Mucosa of stomach (tissue), 1 donor: ENCODE data around the gene KRTAP5-9.

Experiments
- H3K27me3 ChIP-seq: one replicate; pipeline ENCODE4 v1.7.0; 2013; ENCODE audit warnings: mild to moderate bottlenecking, low read length; ENCODE audit not compliant: control insufficient read depth, insufficient read depth
- H3K36me3 ChIP-seq: one replicate; pipeline ENCODE4 v1.7.0; 2013; ENCODE audit warnings: low read length; ENCODE audit not compliant: control insufficient read depth, insufficient read depth
- H3K4me1 ChIP-seq: one replicate; pipeline ENCODE4 v1.7.0; 2013; ENCODE audit warnings: mild to moderate bottlenecking, low read length; ENCODE audit not compliant: control insufficient read depth, insufficient read depth
- H3K4me3 ChIP-seq: one replicate; pipeline ENCODE4 v1.7.0; 2013; ENCODE audit warnings: low read length
- H3K9ac ChIP-seq: one replicate; pipeline ENCODE4 v1.7.0; 2013; ENCODE audit warnings: mild to moderate bottlenecking, low read length, moderate library complexity
- H3K9me3 ChIP-seq: one replicate; pipeline ENCODE4 v1.7.0; 2013; ENCODE audit warnings: mild to moderate bottlenecking, low read length, moderate library complexity; ENCODE audit not compliant: control insufficient read depth
- donor health status: Pancreatic carcinoma.

KRTAP5-9 gene, protein sequence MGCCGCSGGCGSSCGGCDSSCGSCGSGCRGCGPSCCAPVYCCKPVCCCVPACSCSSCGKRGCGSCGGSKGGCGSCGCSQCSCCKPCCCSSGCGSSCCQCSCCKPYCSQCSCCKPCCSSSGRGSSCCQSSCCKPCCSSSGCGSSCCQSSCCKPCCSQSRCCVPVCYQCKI

DNA sequence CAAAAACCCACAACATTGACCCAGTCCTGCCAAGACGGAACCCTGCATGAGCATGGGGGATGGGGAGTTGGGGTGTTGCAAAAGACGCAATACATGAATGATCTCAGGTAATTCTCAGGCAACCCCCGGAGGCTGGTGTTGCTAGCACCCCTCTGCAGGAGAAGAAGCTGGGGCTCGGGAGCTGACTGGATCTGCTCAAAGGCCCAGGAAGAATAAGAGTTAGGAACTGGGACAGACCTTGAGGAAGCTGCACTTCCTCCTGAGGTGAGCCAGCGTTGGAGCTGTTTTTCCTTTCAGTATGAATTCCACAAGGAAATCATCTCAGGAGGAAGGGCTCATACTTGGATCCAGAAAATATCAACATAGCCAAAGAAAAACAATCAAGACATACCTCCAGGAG lies at the start of gene KRTAP5-9:
TSS of gene KRTAP5-9 (plus strand) at position 301 of the 400 bp plus-strand sequence. CDS start 238 bp downstream, outside the sequence.
- H3K9me3 ChIP-seq: no peaks in the 10 kb centered on the region
- H3K4me1 ChIP-seq: peaks cover 5% of the 10 kb centered on the region
- no peak within 1 kb of the TSS for H3K4me3 ChIP-seq
- no peaks in the 10 kb centered on the region for H3K36me3 ChIP-seq
- H3K27me3 ChIP-seq: peaks cover 15% of the 10 kb centered on the region
- H3K9ac ChIP-seq: no peak within 1 kb of the TSS

DNA sequence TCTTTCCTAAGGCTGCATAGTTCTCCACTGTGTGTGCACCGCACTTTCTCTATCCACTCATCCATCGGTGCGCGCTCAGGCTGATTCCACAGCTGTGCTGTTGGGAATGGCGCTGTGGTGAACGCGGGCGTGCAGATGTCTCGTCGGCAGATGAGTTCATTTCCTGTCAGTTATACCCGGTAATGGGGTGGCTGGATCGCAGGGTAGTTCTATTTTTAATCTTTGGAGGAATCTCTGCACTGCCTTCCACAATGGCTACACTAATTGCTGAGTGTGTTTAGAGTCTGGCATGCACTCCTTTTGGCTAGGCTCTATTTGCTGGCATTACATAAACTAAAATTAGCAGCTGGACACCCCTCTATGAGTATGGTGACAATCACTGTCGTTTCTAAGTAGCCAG lies 49.1 kb upstream of the KRTAP5-9 start:
- Histone ChIP-seq H3K4me3 (no peak overlapping the region), H3K9me3 (no peaks in the 10 kb centered on the region), H3K4me1 (peaks cover 5% of the 10 kb centered on the region), H3K27me3 (no peaks in the 10 kb centered on the region), H3K9ac (no peak overlapping the region), H3K36me3 (peaks cover 13% of the 10 kb centered on the region)

DNA sequence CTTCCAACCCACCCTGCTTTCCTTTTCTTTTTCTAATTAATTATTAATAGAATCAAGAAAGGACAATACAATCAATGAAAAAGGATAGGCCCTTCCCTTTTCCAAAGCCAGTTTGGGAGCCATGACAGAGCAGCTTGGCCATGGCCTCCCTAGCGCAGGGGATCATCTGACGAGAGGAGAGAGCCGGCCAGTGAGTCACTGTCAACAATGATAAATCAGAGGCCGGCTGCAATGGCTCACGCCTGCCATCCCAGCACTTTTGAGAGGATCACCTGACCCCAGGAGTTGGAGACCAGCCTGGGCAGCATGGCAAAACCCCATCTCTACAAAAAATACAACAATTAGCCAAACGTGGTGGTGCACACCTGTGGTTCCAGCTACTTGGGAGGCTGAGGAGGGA lies 48.7 kb upstream of the KRTAP5-9 start:
- H3K9me3 ChIP-seq: no peaks in the 10 kb centered on the region
- H3K27me3 ChIP-seq: no peaks in the 10 kb centered on the region
- H3K4me1 ChIP-seq: peaks cover 5% of the 10 kb centered on the region
- H3K36me3 ChIP-seq: peaks cover 13% of the 10 kb centered on the region
- no peak overlapping the region for H3K4me3 ChIP-seq
- no peak overlapping the region for H3K9ac ChIP-seq

- no peak overlapping the region for H3K4me3 ChIP-seq
- no peaks in the 10 kb centered on the region for H3K27me3 ChIP-seq
- H3K36me3 ChIP-seq: peaks cover 13% of the 10 kb centered on the region
- H3K9ac ChIP-seq: no peak overlapping the region
- no peaks in the 10 kb centered on the region for H3K9me3 ChIP-seq
- H3K4me1 ChIP-seq: peaks cover 5% of the 10 kb centered on the region
These were observed 47.6 kb upstream of the KRTAP5-9 start for GRCh38 chr11:71500601-71501021.

- H3K36me3 ChIP-seq: peaks cover 13% of the 10 kb centered on the region
These were observed 46.9 kb upstream of the KRTAP5-9 start for GRCh38 chr11:71501071-71501985.

DNA sequence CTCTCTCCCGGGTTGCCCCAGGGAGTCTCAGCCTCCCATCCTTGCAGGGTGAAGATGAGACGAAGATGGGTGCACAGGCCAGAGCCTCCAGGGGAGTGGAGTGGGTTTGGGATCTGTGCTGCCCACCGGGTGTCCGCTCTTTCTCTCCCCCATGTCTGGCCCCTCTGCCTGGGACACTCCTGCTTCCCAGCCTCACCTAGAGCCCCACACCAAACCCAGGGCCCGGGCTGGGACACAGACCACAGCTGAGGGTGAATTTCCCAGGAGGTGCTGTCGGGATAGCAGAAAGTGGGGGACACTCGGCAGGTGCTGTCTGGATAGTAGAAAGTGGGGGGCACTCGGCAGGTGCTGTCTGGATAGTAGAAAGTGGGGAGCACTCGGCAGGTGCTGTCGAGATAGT lies 46.2 kb upstream of the KRTAP5-9 start:
- Histone ChIP-seq H3K9ac (no peak overlapping the region), H3K36me3 (peaks cover 13% of the 10 kb centered on the region), H3K27me3 (no peaks in the 10 kb centered on the region), H3K4me1 (peaks cover 5% of the 10 kb centered on the region), H3K9me3 (no peaks in the 10 kb centered on the region), H3K4me3 (no peak overlapping the region)

More at GRCh38 chr11:71501071-71501985, 46.9 kb upstream of the KRTAP5-9 start:
- peaks cover 5% of the 10 kb centered on the region for H3K4me1 ChIP-seq
- no peaks in the 10 kb centered on the region for H3K9me3 ChIP-seq
- H3K9ac ChIP-seq: no peak overlapping the region
- H3K27me3 ChIP-seq: no peaks in the 10 kb centered on the region
- no peak overlapping the region for H3K4me3 ChIP-seq

GRCh38 chr11:71502871-71503435 lies 45.3 kb upstream of the KRTAP5-9 start:
- Histone ChIP-seq H3K27me3 (no peaks in the 10 kb centered on the region), H3K9ac (no peak overlapping the region)

GRCh38 chr11:71504531-71504930 lies 43.7 kb upstream of the KRTAP5-9 start:
- H3K36me3 ChIP-seq: peaks cover 9% of the 10 kb centered on the region

More at GRCh38 chr11:71502871-71503435, 45.3 kb upstream of the KRTAP5-9 start:
- Histone ChIP-seq H3K4me1 (peaks cover 5% of the 10 kb centered on the region), H3K36me3 (peaks cover 13% of the 10 kb centered on the region), H3K4me3 (no peak overlapping the region), H3K9me3 (no peaks in the 10 kb centered on the region)

GRCh38 chr11:71505001-71505400 lies 43.2 kb upstream of the KRTAP5-9 start:
- Histone ChIP-seq H3K9me3 (no peaks in the 10 kb centered on the region), H3K4me1 (peaks cover 5% of the 10 kb centered on the region), H3K36me3 (peaks cover 9% of the 10 kb centered on the region), H3K4me3 (no peak overlapping the region), H3K9ac (no peak overlapping the region), H3K27me3 (no peaks in the 10 kb centered on the region)

More at GRCh38 chr11:71504531-71504930, 43.7 kb upstream of the KRTAP5-9 start:
- no peaks in the 10 kb centered on the region for H3K9me3 ChIP-seq
- H3K27me3 ChIP-seq: no peaks in the 10 kb centered on the region
- no peak overlapping the region for H3K4me3 ChIP-seq
- H3K4me1 ChIP-seq: peaks cover 5% of the 10 kb centered on the region
- H3K9ac ChIP-seq: no peak overlapping the region

DNA sequence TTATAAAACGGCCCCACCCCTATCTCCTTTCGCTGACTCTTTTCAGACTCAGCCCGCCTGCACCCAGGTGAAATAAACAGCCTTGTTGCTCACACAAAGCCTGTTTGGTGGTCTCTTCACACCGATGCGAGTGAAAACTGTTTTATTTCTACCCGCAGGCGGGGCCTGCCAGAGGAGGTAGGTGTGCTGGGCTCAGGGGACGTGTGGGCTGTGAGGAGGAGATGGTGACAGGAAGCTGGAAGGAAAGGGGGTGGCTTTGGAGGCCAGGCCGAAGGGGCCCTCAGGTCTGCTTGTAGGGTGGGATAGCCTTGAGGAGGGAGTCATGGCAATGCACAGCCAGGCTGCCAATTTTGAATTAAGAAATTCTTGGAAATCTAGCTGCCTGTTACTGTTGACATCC lies 42.4 kb upstream of the KRTAP5-9 start:
- no peaks in the 10 kb centered on the region for H3K9me3 ChIP-seq
- H3K9ac ChIP-seq: no peak overlapping the region
- no peak overlapping the region for H3K4me3 ChIP-seq
- no peaks in the 10 kb centered on the region for H3K27me3 ChIP-seq
- H3K4me1 ChIP-seq: no peaks in the 10 kb centered on the region
- H3K36me3 ChIP-seq: peaks cover 1% of the 10 kb centered on the region

DNA sequence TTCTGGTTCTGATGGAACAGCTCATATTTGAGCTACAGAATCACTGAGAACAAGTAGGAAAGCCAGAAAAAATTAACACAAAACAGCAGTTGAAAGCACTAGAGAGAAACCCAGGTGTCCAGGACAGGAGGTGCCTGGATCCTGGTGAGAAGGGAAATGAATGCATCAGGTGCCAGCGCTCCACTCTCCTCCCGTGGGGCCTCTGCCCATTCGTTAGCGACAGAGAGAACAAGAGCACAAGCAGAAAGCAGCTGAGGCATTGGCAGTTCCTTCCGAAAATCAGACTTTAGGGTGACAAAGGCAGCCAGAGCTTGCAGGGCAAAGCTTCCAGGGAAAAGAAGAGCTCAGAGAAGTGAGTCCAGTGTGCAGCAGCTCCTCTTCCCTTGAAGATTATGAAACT lies 41.1 kb upstream of the KRTAP5-9 start:
- H3K4me3 ChIP-seq: no peak overlapping the region
- H3K9me3 ChIP-seq: no peaks in the 10 kb centered on the region
- H3K27me3 ChIP-seq: no peaks in the 10 kb centered on the region
- no peaks in the 10 kb centered on the region for H3K4me1 ChIP-seq
- no peak overlapping the region for H3K9ac ChIP-seq
- no peaks in the 10 kb centered on the region for H3K36me3 ChIP-seq
